GM19025 (cell line): ENCODE data around the gene TMIE.
A peak's percentile ranks its signal among the peaks of the same experiment; 100 is the strongest.
"Not testable (repeated sequence)": the region's sequence is repeated elsewhere in the genome, so short reads cannot be mapped to it uniquely, and the experiment has no call there.

Experiments used
- ATAC-seq: cut with Tn5 transposase; IDR thresholded peaks from one replicate; pipeline ENCODE4 v1.9.1; 2021; ENCODE audit warnings: mild to moderate bottlenecking, low read depth, moderate library complexity; ENCODE audit not compliant: unreplicated experiment

The TMIE gene

DNA sequence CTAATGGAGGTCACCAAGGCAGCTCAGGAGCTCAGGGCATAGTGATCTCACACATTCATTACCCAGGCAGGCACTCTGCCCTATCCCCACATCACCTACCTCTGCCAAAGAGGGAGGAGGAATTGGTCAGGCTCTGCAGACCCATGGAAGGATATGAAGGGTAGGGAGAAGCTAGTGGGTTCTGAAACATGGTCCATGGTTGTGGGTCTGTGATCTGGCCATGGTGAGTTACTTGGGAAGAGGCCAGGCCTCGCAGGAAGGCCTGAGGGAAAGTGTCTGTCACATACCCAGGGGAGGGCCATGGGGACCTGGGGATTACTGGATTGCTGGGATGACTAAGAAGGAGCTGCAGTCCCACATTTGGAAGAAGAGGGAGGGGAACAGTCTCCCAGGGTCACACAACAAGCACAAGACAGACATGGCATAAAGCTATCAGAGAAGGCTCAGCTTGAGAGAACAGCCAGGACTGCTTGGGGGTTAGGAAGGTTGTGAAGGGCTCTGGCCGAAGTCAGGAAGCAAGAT, 17.9 kb downstream of the TMIE start:
- ATAC-seq: no peak

DNA sequence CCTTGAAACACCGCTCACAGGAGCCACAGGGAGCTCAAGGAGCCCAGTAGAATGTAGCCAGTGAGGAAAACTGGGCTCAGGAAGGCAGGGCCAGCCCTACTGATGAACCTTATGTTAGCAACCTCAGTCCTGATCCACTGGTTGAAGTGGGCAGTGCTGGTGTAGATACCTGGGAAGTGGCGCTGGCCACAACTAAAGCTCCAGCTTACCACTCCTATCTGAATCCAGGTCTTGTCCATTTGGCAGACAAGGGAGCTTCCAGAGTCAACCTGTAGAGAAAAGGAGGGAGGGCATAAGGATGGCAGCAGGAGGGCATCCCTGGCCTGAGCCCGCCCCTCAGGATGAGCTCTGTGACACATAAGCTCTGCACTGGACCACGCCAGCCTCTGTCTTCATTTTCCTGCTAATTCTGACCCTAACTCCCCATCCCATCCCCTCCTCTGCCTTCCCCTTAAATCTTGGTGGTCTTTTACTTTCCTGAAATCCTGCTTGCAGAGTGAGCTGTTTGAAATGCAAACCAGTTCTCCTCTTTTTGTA, 18.6 kb downstream of the TMIE start:
- no peak for ATAC-seq

DNA sequence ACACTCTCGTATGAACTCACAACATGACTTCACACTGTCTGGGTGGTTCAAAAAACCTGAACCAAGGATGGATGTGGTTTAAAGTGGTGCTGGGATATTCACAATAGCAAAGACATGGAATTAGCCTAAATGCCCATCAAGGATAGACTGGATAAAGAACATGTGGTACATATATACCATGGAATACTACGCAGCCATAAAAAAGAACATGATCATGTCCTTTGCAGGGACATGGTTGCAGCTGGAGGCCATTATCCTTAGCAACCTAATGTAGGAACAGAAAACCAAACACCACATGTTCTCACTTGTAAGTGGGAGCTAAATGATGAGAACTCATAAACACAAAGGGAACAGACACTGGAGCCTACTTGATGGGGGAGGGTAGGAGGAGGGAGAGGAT, 19.8 kb downstream of the TMIE start:
- ATAC-seq: no peak

DNA sequence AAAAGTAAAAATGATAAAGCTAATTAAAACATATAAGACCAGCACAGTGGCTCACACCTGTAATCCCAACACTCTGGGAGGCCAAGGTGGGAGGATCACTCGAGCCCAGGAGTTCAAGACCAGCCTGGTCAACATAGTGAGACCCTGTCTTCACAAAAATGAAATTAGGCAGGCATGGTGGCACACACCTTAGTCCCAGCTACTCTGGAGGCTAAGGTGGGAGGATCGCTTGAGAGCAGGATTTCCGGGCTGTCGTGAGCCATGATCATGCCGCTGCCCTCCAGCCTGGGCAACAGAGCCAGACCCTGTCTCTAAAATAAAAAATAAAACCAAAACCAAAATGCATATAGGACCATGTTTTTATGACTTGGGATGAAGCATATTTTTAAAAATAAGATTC, 21.3 kb downstream of the TMIE start:
- ATAC-seq: no peak

- ATAC-seq: no peak
Measured at GRCh38 chr3:46724424-46724823, 23.2 kb downstream of the TMIE start.

GRCh38 chr3:46725621-46726314, 24.6 kb downstream of the TMIE start:
- ATAC-seq: no peak

- no peak for ATAC-seq
Measured at GRCh38 chr3:46729038-46729437, 27.8 kb downstream of the TMIE start.

GRCh38 chr3:46730819-46731218, 29.6 kb downstream of the TMIE start:
- no peak for ATAC-seq

DNA sequence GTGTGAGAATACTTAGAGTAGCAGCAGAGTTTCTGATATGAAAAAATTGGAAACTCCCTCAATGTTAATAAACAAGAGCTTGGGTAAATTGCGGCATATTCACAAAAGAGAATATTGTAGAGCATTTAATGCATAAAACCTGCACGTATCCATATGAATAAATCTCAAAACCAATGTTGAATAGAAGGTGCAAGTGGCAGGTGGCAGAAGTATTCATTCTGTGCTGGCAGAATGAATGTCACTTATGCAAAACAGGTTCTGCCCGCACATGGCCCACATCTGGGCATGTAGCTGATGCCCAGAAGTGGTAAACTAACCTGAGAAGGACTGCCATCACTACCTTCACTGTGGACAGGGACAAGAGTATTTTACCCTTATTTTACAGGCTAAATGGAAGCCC, 30.6 kb downstream of the TMIE start:
- no peak for ATAC-seq

DNA sequence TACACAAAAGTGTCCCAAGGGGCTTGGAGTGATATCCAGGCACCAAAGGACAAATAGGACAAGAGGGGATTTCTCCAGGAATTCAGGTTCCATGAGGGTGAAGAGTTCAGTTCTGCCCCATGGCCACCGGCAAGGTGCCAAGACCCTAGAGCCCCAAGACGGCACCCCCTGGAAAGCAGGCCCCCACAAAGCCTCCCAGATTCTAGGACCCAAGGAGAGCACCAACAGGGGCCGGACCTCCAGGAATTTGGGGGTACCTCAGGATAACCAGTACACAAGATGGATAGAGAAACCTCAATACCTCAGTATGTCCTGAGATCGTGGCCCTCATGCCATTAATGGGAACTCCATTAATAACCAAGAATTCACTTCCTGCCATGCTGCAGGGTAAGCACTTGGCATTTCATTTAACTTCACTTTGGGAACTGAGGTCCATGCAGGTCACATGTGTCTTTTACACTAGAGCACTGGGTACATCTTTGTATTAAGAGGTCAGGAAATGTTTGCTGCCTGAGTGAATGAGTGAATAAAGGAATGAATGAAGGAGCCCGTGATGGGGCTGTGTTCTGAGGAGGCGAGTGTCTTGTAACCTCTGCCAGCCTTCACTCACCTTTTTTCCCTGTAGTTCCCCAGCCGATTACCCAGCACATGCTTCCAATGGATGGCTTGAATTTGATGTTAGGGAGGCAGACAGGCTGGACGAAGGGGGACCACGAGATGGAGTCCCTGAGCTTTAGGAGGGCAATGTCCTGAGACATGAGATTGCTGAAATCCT, 32.0 kb downstream of the TMIE start:
- ATAC-seq: no peak

DNA sequence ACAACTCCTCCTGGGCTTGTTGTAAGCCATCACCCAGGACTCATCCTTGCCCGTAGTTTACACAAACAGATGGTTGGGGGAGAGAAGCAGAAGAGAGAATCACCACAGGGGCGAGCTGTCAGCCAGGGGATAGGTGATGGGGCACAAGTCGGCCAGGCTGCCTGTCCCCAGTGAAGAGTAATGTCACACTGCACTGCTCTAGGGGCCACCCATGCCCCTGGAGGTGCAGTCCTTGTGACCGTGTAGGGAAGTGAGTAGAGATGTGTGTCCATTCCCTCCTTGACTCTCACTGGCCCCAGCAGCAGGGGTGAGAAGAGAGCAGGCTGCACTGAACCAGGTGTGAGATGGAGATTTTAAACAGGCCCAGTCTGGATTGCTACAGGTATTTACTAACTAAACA, 33.6 kb downstream of the TMIE start:
- no peak for ATAC-seq

DNA sequence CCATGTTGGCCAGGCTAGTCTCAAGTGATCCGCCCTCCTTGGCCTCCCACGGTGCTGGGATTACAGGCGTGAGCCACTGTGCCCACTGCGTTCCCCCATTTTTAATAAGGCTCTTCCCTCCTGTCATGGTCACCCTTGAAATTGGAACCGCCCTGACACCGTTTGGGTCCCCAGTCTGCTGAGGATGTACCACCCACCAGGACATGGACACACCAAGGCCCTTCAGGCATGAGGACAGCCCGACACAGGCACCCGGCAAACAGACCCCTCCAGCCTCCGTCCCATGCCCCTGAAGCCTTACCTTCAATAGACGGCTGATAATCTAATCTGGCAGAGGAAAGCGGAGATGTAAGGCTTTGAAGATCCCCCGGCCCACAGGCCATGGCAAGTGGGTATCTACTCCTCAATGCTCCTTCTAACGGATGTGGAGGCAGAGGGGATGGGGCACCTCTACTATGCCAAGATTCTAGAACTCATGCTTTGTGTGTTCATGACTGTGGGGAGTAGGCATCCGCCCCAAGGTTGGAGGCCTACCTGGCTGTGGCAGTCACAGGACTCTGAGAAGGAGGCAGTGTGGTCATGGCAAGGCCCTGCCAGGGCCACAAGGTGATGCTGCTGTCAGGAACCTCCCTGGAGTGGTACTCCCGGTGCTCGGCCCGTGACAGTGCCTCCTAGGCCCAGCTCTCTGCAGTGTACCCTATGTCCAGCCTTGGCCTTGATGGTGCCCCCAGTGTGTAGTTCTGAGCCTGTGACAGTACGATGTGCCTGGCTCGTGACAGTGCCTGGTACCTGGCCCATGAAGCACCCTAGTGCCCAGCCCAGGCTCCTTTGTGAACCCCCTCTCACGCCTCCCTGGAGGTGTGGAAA, 35.0 kb downstream of the TMIE start:
- ATAC-seq: no peak

DNA sequence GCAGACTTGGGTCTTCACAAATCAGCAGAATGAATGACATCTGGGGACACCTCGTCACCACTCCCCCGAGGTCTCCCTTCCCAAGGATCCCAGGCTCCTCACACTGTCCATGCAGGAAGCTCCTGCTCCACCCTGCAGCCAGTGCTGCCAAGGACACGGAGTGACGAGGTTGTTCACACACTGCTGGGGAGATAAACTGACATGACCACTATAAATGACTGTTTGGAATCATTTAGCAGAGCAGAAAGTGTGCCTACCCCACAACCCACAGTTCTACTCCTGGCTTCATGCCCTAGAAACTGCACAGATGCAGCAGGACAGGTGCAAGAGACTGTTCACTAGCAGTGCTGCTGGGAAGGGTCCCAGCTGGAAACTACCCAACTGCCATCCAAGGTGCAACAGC, 36.1 kb downstream of the TMIE start:
- ATAC-seq: no peak

DNA sequence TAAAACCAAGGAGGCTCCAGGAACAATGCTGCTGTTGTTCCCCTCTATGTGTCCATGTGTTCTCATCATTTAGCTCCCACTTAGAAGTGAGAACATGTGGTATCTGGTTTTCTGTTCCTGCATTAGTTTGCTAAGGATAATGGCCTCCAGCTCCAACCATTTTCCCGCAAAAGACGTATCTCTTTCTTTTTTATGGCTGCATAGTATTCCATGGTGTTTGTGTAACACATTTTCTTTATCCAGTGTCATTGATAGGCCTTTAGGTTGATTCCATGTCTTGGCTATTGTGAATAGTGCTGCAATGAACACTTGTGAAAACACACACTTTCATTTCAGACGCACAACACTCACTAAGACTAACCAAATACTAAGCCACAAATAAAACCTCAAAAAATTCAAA, 38.4 kb downstream of the TMIE start:
- not testable (repeated sequence) for ATAC-seq

DNA sequence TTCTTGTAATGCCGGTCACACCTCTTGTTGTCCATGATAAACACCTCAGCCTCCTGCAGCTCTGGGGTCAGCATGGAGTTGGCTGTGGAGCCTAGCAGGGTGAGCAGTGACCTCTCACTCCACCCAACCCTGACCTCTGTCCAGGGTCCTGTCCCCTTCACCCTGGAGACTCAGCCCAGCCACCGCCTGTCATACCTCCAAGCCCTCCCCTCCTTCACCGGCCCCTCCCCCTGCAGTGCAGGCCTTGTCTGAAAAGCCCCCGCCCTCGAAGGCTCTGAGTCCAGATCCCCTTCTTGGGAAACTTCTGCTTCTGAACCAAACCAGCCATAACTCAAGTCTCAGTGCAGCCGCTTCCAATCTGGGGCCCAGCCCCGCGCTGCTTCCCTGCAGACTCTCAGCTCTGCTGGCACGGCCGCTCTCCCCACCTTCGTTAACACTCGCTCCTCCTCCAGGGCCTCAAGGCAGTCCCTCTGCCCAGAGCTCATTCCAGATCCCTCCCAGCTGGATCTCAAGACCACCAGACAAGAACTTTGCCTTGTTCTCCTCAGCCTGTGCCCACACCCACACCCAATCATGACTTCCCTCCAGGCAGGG, 41.9 kb downstream of the TMIE start:
- ATAC-seq: no peak

- ATAC-seq: no peak
Measured at GRCh38 chr3:46746711-46747110, 45.5 kb downstream of the TMIE start.

- ATAC-seq: no peak
Measured at GRCh38 chr3:46748170-46748569, 47.0 kb downstream of the TMIE start.

- ATAC-seq: no peak
Measured at GRCh38 chr3:46749129-46749528, 47.9 kb downstream of the TMIE start.

DNA sequence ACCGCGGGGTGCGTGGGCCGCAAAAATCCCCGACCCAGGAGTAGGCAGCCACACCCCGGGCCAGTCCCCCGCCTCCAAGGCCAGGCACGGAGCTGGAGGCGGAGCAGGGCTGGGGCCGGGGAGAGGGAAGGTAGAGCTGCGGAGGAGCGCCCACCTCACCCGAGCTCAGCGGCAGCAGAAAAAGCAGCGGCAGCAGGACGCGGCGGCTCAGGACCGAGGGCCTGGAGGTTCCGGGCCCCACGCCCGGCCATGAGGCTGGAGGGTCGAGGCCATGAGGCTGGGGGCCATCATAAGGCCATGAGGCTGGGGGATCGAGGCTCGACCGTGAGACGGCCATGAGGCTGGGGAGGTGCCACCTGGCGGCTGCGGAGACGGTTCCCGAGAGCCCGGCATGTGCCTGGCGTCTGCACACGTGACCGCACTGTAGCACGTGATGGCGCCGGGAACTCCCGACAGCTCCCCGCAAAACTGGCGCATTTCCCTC, 49.4 kb downstream of the TMIE start:
- ATAC-seq: no peak

GRCh38 chr3:46753127-46753526, 51.9 kb downstream of the TMIE start:
- peak; percentile 75 for ATAC-seq
